ENCODE data around the gene C10orf53.

Gene C10orf53

DNA sequence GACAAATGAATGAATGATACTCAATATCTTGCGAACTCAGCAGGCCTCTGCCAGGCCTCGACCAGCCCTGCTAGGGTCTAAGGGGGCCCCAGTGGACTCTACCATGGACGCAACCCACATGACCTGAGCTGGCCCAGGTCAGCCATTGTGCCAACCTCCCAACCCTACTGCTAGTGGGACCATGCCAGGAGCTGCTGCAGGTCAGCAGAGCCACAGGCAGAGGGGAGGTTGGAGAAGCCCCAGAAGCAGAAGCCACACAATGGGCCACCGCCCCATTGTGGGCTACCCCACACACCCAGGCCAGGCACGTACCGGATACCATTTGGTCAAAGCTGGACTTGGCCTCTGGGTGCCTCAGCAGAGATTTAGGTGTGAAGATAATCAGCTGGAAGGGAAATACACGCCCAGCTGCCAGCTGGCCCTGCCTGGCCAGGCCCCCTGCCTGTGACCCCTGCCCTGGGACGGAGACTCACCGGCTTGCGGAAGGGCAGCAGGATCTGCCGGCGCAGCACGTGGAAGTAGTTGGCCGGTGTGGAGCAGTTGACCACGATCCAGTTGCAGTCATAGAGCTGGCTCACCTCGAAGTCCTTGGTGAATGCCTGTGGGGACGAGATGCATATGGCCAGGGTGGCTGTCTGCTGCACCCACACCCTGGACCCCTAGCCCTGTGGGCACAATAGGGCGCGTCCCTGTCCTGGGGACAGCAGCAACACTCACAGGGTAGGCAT lies 58.2 kb downstream of the C10orf53 start:
- no peak for DNase-seq (ENCODE audit: low spot score)

DNA sequence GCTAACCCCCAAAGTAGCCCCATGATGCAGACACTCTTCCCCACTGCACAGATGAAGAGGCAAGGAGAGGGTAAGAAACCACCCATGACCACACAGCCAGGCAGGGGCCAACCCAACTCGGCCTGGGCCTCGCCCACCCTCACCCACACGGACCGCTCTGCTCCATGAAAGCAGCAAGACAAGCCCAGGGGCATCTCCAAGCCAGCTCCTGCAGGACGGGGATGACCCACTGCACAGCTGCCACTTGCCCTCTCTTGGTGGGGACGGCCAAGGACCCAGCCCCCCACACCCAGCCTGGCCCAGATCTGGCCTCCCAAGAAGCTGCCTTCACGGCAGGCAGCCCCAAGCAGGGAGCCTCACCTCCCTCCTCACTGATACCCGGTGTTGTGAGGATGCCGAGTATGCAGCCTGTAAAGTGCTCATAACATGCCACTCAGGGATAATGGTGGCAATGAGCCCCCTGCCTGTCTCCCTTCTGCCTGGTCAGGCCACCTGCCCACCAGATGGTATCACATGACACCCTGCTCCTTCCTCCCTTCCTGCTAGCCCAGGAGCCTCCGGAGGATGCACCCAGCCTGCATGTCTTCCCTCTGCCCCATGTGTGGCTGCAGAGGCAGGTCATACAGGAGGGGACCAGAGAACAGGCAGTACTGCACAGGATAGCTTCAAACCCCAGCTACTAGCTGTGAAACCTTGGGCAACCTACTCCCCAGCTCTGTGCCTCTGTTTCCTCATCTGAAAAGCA lies 59.3 kb downstream of the C10orf53 start:
- DNase-seq (ENCODE audit: low spot score) = no peak

DNA sequence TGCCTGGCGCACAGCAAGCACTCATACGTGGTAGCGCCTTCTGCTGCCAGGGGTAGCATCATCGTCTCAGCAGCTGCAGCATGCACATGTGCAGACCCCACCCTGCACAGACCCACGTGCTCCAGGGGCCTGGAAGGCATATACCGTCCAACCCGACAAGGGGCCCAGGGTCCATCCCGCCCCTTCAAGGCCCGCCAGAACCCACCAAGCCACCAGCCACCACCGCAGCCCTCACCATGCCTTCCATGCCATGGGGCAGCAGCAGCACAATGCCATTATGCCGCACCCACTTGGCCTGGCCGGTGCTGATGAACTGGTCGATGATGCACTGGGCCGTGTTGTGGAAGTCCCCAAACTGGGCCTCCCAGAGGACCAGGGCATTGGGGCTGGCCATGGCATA lies 60.0 kb downstream of the C10orf53 start:
- no peak for DNase-seq (ENCODE audit: low spot score)

DNA sequence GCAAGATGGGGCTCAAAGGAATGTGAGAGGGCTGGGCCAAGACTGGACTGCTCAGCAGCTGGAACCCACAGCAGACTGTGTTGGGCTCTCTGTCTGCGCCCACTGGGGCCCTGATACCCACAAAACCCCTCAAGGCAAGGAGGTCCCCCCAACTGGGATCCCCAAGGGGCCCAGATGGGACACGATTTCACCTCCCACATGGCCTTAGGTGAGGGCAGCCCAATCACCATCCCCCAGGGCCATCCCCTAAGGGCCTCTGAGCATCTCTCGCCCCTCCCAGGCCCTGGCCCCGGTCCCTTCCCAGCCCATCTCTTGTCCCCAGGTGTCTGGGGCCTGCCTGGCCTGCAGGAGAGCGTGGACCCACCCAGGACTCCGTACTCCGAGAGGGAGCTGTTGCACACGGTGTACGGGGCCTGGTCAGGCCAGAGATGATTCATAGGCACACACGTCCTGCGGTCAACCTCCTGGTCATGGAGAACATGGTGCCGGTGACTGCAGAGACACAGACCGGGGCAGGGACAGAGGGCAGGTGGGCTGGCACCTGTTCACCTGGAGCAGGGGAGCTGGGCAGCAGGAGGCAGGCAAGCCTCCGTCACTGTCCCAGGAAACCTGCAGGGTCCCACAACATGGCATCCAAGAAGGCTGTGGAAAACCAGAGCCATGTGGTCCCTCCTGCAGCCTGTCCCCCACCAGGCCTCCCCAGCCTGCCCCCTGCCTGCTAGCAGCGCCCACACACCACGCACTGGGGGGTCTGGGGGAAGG lies 61.1 kb downstream of the C10orf53 start:
- no peak for DNase-seq (ENCODE audit: low spot score)

DNA sequence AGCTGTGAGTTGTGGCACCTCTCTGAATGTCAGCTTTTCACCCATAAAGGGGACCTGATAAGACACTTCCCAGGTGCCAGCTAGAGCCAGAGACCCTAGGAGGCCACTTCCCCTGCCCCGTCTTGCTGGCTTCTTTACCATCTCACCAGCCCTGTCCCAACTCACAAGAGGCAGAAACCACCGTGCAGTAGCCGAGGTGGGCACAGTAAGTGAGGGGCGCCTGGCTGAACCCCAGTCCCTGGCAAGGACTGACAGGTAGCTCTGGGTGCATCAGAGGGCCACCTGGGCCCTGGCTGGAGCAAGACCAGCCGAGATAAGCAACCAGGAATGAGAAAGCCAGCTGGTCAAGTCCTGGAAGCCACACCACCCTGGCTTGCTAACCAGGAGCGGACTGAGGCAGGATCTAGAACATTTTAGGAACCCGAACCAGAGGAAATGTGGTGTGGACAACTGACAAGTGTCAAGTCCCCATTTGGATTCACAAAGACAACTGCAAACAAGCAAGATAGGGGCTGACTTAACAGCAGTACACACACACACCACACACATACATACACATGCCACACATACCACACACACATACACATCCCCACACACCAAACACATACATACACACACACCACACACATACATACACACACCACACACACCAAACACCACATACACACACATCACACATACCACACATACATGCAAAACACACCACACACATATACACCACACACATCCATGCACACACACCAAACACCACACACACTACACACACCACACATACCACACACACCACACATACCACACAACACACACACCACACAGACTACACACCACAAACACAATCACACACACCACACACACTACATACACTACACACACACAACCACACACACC lies 61.9 kb downstream of the C10orf53 start:
- DNase-seq (ENCODE audit: low spot score) = no peak

DNA sequence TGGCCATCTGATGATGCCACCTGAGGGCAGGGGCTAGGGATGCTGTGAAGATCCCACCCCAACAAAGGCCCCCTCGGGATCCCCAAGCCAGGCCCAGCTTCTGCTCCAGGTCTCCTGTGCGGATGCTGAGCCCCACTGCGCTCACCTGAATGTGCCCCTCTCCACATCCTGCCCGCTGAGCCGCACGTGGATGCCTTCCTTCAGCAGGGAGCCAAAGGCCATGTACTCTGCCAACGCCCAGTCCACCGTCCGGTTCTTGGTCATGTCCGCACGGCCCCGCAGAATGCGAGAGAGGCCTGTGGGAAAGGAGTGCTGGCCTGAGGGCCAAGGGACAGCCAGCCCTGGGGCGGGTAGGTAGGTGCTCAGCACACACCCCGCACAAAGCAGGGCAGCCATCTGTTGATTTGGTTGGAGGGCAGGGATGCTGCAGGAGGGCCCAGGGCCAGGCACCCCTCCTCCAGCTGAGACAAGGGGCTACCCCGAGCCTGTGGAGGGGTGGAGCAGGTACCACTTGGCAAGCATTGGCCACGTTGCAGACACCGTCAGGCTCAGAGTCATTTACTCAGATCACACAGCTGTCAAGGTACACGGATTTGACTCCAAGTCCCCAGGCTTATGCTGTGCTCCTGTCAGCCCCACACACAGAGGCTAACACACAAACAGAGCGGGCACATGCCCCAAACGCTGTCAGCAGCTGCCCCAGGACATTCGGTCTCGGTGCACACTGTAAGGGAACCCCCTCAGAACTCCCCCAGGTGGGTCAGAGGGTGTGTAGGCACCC lies 63.4 kb downstream of the C10orf53 start:
- no peak for DNase-seq (ENCODE audit: low spot score)

DNA sequence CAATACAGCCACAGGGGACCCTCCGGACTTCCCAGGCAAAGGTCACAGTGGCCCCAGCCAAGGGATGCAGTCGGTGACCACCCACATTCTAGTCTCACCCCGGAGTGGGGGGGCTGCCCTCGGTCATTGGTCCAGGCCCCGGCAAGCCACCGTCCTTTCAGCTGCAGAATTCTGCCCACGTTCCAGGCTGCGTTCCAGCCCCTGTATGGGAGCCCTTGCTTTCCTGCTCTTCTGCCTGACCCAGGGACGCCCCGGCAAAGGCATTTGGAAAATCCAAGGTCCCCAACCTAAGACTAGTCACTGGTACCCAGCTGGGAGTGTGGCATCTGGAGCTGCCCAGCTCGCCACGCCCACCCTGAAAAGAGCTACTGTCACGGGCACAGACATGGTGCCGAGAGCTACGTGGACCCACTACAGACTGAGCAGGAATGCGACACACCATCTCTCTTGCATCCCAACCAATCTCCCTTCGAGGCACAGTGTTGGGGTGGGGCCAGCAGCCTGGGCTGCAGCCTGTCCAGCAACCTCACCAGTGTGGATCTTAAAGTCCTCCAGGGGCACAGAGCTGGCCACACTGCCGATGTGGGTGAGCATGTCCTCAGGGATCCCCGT lies 64.1 kb downstream of the C10orf53 start:
- DNase-seq (ENCODE audit: low spot score) = no peak

DNA sequence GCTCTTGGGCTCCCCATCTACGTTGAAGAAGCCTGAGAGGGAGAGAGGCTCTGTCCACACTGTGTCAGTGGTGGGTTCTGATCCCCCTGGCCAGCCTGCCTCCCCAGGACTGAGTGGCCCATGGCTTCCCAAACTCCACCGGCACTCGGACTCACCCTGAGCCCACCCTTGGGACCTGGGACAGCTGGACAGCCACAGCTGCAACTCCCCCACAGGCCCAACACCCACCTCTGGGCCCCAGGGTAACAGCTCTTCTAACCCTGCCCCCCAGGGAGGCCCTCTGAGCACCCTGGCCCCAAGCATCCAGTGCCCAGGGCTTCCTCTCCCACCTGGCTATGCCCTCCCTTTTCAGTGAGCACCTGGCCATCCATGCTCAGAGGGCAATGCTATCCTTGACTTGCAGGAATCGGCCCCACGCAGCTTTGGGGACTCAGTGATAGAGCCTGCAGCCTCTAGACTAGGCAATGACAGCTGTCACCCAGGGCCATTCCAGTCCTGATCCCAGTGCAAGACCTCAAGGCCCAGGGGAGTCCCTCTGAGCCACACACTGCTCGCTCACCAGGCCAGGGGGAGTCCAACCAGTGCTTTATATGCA lies 64.7 kb downstream of the C10orf53 start:
- no peak for DNase-seq (ENCODE audit: low spot score)

DNA sequence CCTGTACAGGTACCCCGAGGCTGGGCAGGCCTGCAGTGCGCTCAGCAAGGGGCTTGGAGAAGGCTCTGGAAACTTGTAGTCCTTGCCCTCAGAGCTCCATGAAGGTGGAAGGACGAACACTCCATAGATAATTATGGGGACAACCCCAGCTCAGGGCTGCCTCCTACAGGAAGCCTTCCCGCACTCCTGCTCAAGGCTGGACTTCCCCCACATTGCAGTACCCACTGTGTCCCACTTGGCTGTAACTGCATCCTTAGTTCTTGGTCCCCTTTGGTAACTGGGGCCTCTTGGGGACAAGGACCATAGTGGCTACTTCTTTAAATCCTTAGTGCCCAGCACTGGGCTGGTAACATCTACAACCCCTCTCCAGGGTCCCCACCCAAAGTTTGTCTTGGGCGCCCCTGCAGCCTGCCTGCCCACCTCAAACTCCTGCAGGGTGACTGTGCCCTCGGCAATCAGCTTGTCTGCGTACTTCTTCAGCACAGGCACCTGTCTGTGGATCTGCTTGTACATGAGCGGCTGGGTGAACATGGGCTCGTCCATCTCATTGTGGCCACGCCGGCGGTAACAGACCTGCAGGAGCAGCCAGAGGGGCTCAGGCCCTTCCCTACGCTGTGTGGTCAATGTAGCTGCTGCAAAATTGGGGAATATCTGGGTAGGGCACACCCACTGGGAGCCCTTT lies 65.6 kb downstream of the C10orf53 start:
- no peak for DNase-seq (ENCODE audit: low spot score)

DNA sequence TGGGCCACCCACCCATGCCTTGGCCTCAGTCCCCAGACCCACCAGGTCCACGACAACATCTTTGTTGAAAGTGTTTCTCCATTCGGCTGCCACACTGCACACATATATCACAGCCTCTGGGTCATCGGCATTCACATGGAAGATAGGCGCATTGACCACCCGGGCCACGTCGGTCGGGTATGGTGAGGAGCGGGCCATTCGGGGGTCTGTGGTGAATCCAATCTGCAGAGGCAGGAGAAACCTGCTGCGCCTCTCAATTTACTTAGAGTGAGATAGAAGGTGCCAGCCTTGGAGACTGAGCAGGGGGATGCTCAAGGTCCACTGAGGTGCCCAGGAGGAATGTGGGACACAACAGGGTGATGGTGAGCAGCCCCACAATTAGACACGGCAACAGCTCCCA lies 66.3 kb downstream of the C10orf53 start:
- no peak for DNase-seq (ENCODE audit: low spot score)

DNA sequence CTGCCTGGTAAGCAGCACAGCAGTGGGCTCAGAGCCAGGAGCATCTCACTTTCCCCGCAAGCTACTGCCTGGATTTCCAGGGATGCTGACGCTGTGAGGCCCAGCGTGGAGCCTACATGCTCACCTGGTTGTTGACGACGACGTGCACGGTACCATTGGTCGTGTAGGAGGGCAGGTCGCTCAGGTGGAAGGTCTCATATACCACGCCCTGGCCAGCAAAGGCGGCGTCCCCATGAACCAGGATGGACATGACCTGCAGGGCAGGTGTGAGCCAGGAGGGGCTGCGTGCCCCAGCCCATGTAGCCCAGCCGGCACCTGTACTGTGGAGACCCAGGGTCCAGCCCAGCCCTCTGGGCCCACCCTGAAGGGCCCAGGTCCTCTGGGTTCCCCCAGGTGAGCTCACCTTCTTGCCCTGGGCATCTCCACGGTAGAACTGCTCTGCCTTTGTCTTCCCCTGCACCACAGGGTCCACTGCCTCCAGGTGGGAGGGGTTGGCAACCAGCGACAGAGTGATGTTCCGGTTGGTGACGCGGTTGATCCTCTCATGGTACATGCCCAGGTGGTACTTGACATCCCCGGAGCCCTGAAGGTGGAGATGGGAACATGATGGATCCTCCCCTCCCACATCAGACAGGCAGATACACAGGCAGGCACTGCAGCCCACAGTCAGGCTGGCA lies 67.3 kb downstream of the C10orf53 start:
- DNase-seq (ENCODE audit: low spot score) = no peak

Data from LoVo (cell line).